CD14-positive monocyte (primary cell): ENCODE measurements around the gene DPM1. TPM values are rescaled to one million over a fixed set of nuclear protein-coding genes. Genes with fewer than 3 reads are reported as not detected.
A peak's percentile ranks its signal among the peaks of the same experiment; 100 is the strongest.

Experiments used
- DNase-seq, 3 donors: peaks; one replicate each; pipeline ENCODE4 v3.0.0-alpha.2; 2011 to 2022
- H2AFZ ChIP-seq: 2 replicates; pipeline ENCODE4 v1.6.0; 2012; ENCODE audit warnings: mild to moderate bottlenecking, low read depth, low read length, inconsistent platforms; ENCODE audit not compliant: insufficient read depth, poor library complexity, severe bottlenecking
- H3K27ac ChIP-seq, 2 donors: 1 replicate in 1 of 2; 2 replicates in 1 of 2; pipeline ENCODE4 v1.5.1; 2012 to 2013; ENCODE audit warnings: low read length in 2 of 2, control low read depth in 1 of 2, inconsistent platforms in 1 of 2, low read depth in 1 of 2, mild to moderate bottlenecking in 1 of 2
- H3K27me3 ChIP-seq, 2 donors: one replicate each; pipeline versions ENCODE4 v1.6.0 to v1.6.1; 2011 to 2013; ENCODE audit warnings: low read length in 2 of 2; ENCODE audit not compliant: control insufficient read depth in 2 of 2, insufficient read depth in 2 of 2
- H3K36me3 ChIP-seq, 2 donors: replicated peaks in 1 of 2; 1 replicate in 1 of 2; 2 replicates in 1 of 2; pipeline versions ENCODE4 v1.5.1 to v1.6.1; 2012 to 2013; ENCODE audit warnings: low read length in 2 of 2, control low read depth in 1 of 2, inconsistent platforms in 1 of 2, mild to moderate bottlenecking in 1 of 2; ENCODE audit not compliant: insufficient read depth in 2 of 2, control insufficient read depth in 1 of 2
- H3K4me1 ChIP-seq, 2 donors: 1 replicate in 1 of 2; 2 replicates in 1 of 2; pipeline versions ENCODE4 v1.5.1 to v1.6.1; 2012 to 2013; ENCODE audit warnings: low read length in 2 of 2, control low read depth in 1 of 2, inconsistent platforms in 1 of 2, mild to moderate bottlenecking in 1 of 2, moderate library complexity in 1 of 2; ENCODE audit not compliant: insufficient read depth in 2 of 2, control insufficient read depth in 1 of 2
- H3K4me2 ChIP-seq: replicated peaks from 2 replicates; pipeline ENCODE3; 2012; ENCODE audit warnings: low read length, moderate library complexity, mild to moderate bottlenecking; ENCODE audit not compliant: poor library complexity, severe bottlenecking; ENCODE audit errors: extremely low read depth
- H3K4me3 ChIP-seq, 3 experiments: fragments of 200-600 bp in 1 of 3; sonication (generic) in 1 of 3; replicated peaks in 1 of 3; 1 replicate in 2 of 3; 2 replicates in 1 of 3; pipeline ENCODE4 v1.5.1; 2011 to 2013; ENCODE audit warnings: low read length in 3 of 3, mild to moderate bottlenecking in 3 of 3, control low read depth in 2 of 3, low read depth in 2 of 3, inconsistent platforms in 1 of 3, moderate library complexity in 1 of 3
- H3K79me2 ChIP-seq: 2 replicates; pipeline ENCODE4 v1.6.0; 2012; ENCODE audit warnings: mild to moderate bottlenecking, control low read depth, inconsistent platforms, low read length, moderate library complexity; ENCODE audit not compliant: insufficient read depth
- H3K9ac ChIP-seq: 2 replicates; pipeline ENCODE4 v1.6.0; 2017; ENCODE audit warnings: low read length, mild to moderate bottlenecking; ENCODE audit not compliant: insufficient read depth, poor library complexity, severe bottlenecking
- H3K9me3 ChIP-seq, 2 donors: replicated peaks in 1 of 2; 1 replicate in 1 of 2; 2 replicates in 1 of 2; pipeline versions ENCODE4 v1.5.1 to v1.6.1; 2012 to 2013; ENCODE audit warnings: low read length in 2 of 2, control low read depth in 1 of 2; ENCODE audit not compliant: control insufficient read depth in 1 of 2, insufficient read depth in 1 of 2
- H4K20me1 ChIP-seq: 2 replicates; pipeline ENCODE4 v1.6.0; 2012; ENCODE audit warnings: mild to moderate bottlenecking, low read length, control low read depth, moderate library complexity; ENCODE audit not compliant: insufficient read depth
- H3K27ac Mint-ChIP-seq, 7 donors: one replicate each; pipeline ENCODE4 v1.8.0; 2020; ENCODE audit warnings: mild to moderate bottlenecking in 7 of 7, mixed read lengths in 7 of 7, moderate library complexity in 6 of 7, inconsistent platforms in 2 of 7
- H3K27me3 Mint-ChIP-seq, 3 donors: one replicate each; pipeline ENCODE4 v1.8.0; 2021 to 2022; ENCODE audit warnings: low read depth in 3 of 3, mild to moderate bottlenecking in 3 of 3, mixed read lengths in 3 of 3, moderate library complexity in 3 of 3, inconsistent platforms in 1 of 3
- H3K36me3 Mint-ChIP-seq, 2 donors: one replicate each; pipeline ENCODE4 v1.8.0; 2020; ENCODE audit warnings: mixed read lengths in 2 of 2, inconsistent platforms in 1 of 2, mild to moderate bottlenecking in 1 of 2
- H3K4me1 Mint-ChIP-seq: one replicate; pipeline ENCODE4 v1.8.0; 2020; ENCODE audit warnings: mild to moderate bottlenecking, mixed read lengths
- H3K4me3 Mint-ChIP-seq, 2 donors: one replicate each; pipeline ENCODE4 v1.8.0; 2020; ENCODE audit warnings: mild to moderate bottlenecking in 2 of 2, mixed read lengths in 2 of 2, moderate library complexity in 1 of 2
- H3K9me3 Mint-ChIP-seq, 7 donors: one replicate each; pipeline ENCODE4 v1.8.0; 2020 to 2022; ENCODE audit warnings: mixed read lengths in 7 of 7, mild to moderate bottlenecking in 6 of 7, moderate library complexity in 6 of 7, inconsistent platforms in 2 of 7
- WGBS: methylation state at CpG from one replicate; pipeline ENCODE4 v1.1.5; 2013; ENCODE audit warnings: missing lambda C conversion rate; ENCODE audit not compliant: insufficient coverage; 5-methylcytosine and 5-hydroxymethylcytosine counted together
- intact Hi-C, 2 donors: fragments of 100-400 bp; cut with micrococcal nuclease; formaldehyde crosslinking; loops; one replicate each; pipeline versions ENCODE4 v1.15.0 to v1.15.1; 2023
- polyA plus RNA-seq, 3 donors: library from polyadenylated mRNA; depleted of rRNA in 1 of 3; unstranded in 2 of 3; stranded (reverse) in 1 of 3; fragments of 300-500 nt in 2 of 3; fragments of >200 nt in 1 of 3; fragmentation: Illumina TruSeq in 2 of 3; gene quantifications; 1 replicate in 2 of 3; 2 replicates in 1 of 3; pipeline ENCODE4 v1.2.3, GENCODE V29; 2012 to 2021
- TF ChIP-seq, protein P1 (sequence below): fragments of 200-600 bp; IDR thresholded peaks from one replicate; pipeline ENCODE4 v1.8.0; 2022; ENCODE audit warnings: antibody characterized with exemption, mild to moderate bottlenecking

DPM1 gene
- polyA plus RNA-seq, 3 donors = 19.1 to 55.1 (median 50.9) TPM

DNA sequence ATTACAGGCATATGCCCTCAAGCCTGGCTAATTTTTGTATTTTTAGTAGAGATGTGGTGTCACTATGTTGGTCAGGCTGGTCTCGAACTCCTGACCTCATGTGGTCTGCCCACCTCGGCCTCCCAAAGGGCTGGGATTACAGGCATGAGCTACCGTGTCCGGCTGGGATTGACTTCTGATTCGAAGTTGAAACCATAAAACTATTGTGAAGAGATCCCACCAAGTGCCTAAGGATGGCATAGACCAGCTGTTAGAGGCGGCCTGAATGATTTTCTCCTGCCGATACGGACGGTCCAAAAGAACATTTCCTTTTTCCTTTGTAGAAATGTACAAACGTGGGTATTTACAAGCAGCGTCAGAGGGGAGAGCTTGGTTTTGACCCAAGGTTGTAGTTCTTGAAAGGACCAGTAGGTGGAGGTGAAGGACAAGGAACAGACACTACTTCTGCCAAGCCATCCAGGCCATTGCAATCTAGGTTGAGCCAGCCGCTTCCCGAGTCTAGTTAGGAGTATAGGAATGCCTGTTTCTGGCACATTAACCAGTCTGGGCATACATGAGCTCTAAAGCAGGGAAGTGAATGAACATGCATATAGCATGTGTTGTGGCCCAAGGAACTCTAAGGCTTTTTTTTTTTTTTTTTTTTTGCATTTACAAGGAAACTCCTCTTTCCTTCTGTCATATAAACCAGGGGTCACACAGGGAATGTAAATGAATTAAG, 29.3 kb upstream of the DPM1 start:
- intact Hi-C loops = loop anchor here (1.0 to 10.0 kb wide), 4 partner anchors 318 to 637 kb away; no protein-coding TSS in a partner anchor
- Mint-ChIP-seq H3K4me1 (peaks cover 5% of the 10 kb centered on the region), H3K36me3 (no peaks in the 10 kb centered on the region), H3K4me3 (no peak overlapping the region), H3K27ac (no peak overlapping the region), H3K27me3 (peaks cover 9 to 20% (median 14%) of the 10 kb centered on the region in 3 donors), H3K9me3 (peaks cover 0 to under 1% (median 0%) of the 10 kb centered on the region in 7 donors)
- Histone ChIP-seq H3K9ac (no peak overlapping the region), H3K79me2 (no peaks in the 10 kb centered on the region), H3K27me3 (no peaks in the 10 kb centered on the region), H3K4me1 (no peaks in the 10 kb centered on the region), H3K27ac (no peak overlapping the region), H3K9me3 (no peaks in the 10 kb centered on the region), H3K36me3 (no peaks in the 10 kb centered on the region), H3K4me3 (no peak overlapping the region), H4K20me1 (no peaks in the 10 kb centered on the region), H2AFZ (no peak overlapping the region), H3K4me2 (no peak overlapping the region)
- DNase-seq = peak; percentile 59 to 73 (median 68)
- TF ChIP-seq, protein P1, sequence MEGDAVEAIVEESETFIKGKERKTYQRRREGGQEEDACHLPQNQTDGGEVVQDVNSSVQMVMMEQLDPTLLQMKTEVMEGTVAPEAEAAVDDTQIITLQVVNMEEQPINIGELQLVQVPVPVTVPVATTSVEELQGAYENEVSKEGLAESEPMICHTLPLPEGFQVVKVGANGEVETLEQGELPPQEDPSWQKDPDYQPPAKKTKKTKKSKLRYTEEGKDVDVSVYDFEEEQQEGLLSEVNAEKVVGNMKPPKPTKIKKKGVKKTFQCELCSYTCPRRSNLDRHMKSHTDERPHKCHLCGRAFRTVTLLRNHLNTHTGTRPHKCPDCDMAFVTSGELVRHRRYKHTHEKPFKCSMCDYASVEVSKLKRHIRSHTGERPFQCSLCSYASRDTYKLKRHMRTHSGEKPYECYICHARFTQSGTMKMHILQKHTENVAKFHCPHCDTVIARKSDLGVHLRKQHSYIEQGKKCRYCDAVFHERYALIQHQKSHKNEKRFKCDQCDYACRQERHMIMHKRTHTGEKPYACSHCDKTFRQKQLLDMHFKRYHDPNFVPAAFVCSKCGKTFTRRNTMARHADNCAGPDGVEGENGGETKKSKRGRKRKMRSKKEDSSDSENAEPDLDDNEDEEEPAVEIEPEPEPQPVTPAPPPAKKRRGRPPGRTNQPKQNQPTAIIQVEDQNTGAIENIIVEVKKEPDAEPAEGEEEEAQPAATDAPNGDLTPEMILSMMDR = peak; percentile 84
- 63% methylated on average over 5 of the region's 13 CpGs for WGBS

DNA sequence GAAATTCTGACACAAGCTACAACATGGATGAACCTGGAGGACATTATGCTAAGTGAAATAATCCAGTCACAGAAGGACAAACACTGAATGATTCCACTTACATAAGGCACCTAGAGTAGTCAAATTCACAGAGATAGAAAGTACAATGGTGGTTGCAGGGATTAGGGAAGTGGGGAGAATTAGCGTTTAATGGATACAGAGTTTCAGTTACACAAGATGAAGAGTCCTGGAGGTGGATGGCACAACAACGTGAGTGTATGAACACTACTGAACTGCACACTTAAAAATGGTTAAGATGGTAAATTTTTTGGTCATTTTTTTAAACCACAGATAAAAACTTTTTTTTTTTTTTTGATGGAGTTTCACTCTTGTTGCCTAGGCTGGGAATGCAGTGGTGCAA, 25.0 kb upstream of the DPM1 start:
- Histone ChIP-seq H3K27ac (no peak overlapping the region), H3K9ac (no peak overlapping the region), H3K27me3 (no peaks in the 10 kb centered on the region), H3K4me2 (no peak overlapping the region), H3K36me3 (no peaks in the 10 kb centered on the region), H3K4me3 (no peak overlapping the region), H4K20me1 (no peaks in the 10 kb centered on the region), H3K4me1 (peaks cover 3 to 5% of the 10 kb centered on the region in 2 donors), H2AFZ (no peak overlapping the region), H3K79me2 (no peaks in the 10 kb centered on the region), H3K9me3 (no peaks in the 10 kb centered on the region)
- H3K27me3 Mint-ChIP-seq = peaks cover 13 to 27% (median 18%) of the 10 kb centered on the region in 3 donors
- peak in 2 of 3 donors; percentile 10 to 11 for DNase-seq
- peaks cover 0 to 2% (median 0%) of the 10 kb centered on the region in 7 donors for H3K9me3 Mint-ChIP-seq
- no CpG with 5 or more reads among the region's 2 CpGs for WGBS
- H3K27ac Mint-ChIP-seq = peak overlapping the region in 2 of 7 donors; percentile 23 to 73
- H3K4me1 Mint-ChIP-seq = peaks cover 31% of the 10 kb centered on the region
- H3K4me3 Mint-ChIP-seq = no peak overlapping the region
- TF ChIP-seq, protein P1 = no peak
- no peaks in the 10 kb centered on the region for H3K36me3 Mint-ChIP-seq
- intact Hi-C loops = loop anchor here (10.0 kb wide), 2 partner anchors 611 to 641 kb away; no protein-coding TSS in a partner anchor
